SU-DHL-6 (cell line): ENCODE measurements around the gene ARID5A.

ENCODE experiments used
- H2AFZ ChIP-seq: fragments of 200-600 bp; sonication (generic); 2 replicates; pipeline ENCODE4 v1.6.1; 2014; ENCODE audit warnings: low read depth, mild to moderate bottlenecking, moderate library complexity, mixed read lengths, antibody characterized with exemption, low read length; ENCODE audit not compliant: severe bottlenecking
- H3F3A ChIP-seq: fragments of 200-600 bp; shearing (Covaris generic); 2 replicates; pipeline ENCODE4 v1.6.0; 2016; ENCODE audit warnings: antibody characterized with exemption, mild to moderate bottlenecking; ENCODE audit not compliant: insufficient read depth
- H3K27ac ChIP-seq: fragments of 200-600 bp; sonication (generic); 2 replicates; pipeline ENCODE4 v1.5.1; 2016; ENCODE audit warnings: low read depth, mild to moderate bottlenecking, low read length, moderate library complexity, mixed read lengths
- H3K27me3 ChIP-seq: fragments of 200-600 bp; sonication (generic), shearing (Covaris generic); 2 replicates; pipeline ENCODE4 v1.6.0; 2014; ENCODE audit warnings: mild to moderate bottlenecking, low read length
- H3K36me3 ChIP-seq: fragments of 200-600 bp; sonication (generic); 2 replicates; pipeline ENCODE4 v1.6.1; 2014; ENCODE audit warnings: mild to moderate bottlenecking, low read length, mixed read lengths
- H3K4me2 ChIP-seq: fragments of 300-600, 200-600 bp; shearing (Covaris generic), sonication (generic); 2 replicates; pipeline ENCODE4 v1.6.0; 2014; ENCODE audit warnings: low read length, low read depth, mild to moderate bottlenecking; ENCODE audit not compliant: poor library complexity, severe bottlenecking
- H3K4me3 ChIP-seq: fragments of 200-600 bp; sonication (generic); 2 replicates; pipeline ENCODE4 v1.5.1; 2014; ENCODE audit warnings: antibody characterized with exemption, low read length, mild to moderate bottlenecking, mixed read lengths; ENCODE audit not compliant: insufficient read depth, poor library complexity, severe bottlenecking
- H3K79me2 ChIP-seq: fragments of 200-600 bp; sonication (generic); 2 replicates; pipeline ENCODE4 v1.6.1; 2014; ENCODE audit warnings: mild to moderate bottlenecking, low read length, moderate library complexity; ENCODE audit not compliant: insufficient read depth
- H3K9ac ChIP-seq: fragments of 200-600 bp; sonication (generic); 2 replicates; pipeline ENCODE4 v1.7.0; 2014; ENCODE audit warnings: mild to moderate bottlenecking, low read length
- H3K9me2 ChIP-seq: fragments of 200-600 bp; sonication (generic); replicated peaks from 2 replicates; pipeline ENCODE4 v1.6.1; 2014; ENCODE audit warnings: low read length; ENCODE audit not compliant: insufficient read depth
- H3K9me3 ChIP-seq: fragments of 200-600 bp; sonication (generic); 2 replicates; pipeline ENCODE4 v1.6.1; 2014; ENCODE audit warnings: low read length, mixed read lengths; ENCODE audit not compliant: insufficient read depth
- H4K20me1 ChIP-seq: fragments of 200-600 bp; sonication (generic); 2 replicates; pipeline ENCODE4 v1.6.1; 2014; ENCODE audit warnings: low read depth, mild to moderate bottlenecking, antibody characterized with exemption, low read length, moderate library complexity, mixed read lengths
- EZH2phosphoT487 ChIP-seq: fragments of 200-600 bp; sonication (generic), shearing (Covaris generic); conservative IDR thresholded peaks from 2 replicates; pipeline ENCODE4 v1.6.1; 2018; ENCODE audit warnings: mild to moderate bottlenecking, antibody characterized with exemption, low read length, moderate library complexity, mixed read lengths
- TF ChIP-seq, protein P1 (sequence below): fragments of 200-600 bp; sonication (generic); IDR thresholded peaks from one replicate; pipeline ENCODE4 v1.5.1; 2017; ENCODE audit warnings: antibody characterized with exemption, mild to moderate bottlenecking, low read length, moderate library complexity; ENCODE audit not compliant: insufficient read depth, poor library complexity, severe bottlenecking

Gene ARID5A

GRCh38 chr2:96511851-96512250, 24.7 kb upstream of the ARID5A start:
- H3K27me3 ChIP-seq, result peaks cover 4% of the 10 kb centered on the region
- no peak overlapping the region for H3K4me2 ChIP-seq
- no peaks in the 10 kb centered on the region for H3K79me2 ChIP-seq
- no peaks in the 10 kb centered on the region for H3K36me3 ChIP-seq
- H3K27ac ChIP-seq, result no peak overlapping the region
- H3K9ac ChIP-seq, result no peak overlapping the region
- no peak overlapping the region for H2AFZ ChIP-seq
- H3F3A ChIP-seq, result no peaks in the 10 kb centered on the region
- H3K9me2 ChIP-seq, result no peaks in the 10 kb centered on the region
- H3K4me3 ChIP-seq, result no peak overlapping the region
- no peaks in the 10 kb centered on the region for H3K9me3 ChIP-seq
- no peak for TF ChIP-seq EZH2phosphoT487
- TF ChIP-seq, protein P1, sequence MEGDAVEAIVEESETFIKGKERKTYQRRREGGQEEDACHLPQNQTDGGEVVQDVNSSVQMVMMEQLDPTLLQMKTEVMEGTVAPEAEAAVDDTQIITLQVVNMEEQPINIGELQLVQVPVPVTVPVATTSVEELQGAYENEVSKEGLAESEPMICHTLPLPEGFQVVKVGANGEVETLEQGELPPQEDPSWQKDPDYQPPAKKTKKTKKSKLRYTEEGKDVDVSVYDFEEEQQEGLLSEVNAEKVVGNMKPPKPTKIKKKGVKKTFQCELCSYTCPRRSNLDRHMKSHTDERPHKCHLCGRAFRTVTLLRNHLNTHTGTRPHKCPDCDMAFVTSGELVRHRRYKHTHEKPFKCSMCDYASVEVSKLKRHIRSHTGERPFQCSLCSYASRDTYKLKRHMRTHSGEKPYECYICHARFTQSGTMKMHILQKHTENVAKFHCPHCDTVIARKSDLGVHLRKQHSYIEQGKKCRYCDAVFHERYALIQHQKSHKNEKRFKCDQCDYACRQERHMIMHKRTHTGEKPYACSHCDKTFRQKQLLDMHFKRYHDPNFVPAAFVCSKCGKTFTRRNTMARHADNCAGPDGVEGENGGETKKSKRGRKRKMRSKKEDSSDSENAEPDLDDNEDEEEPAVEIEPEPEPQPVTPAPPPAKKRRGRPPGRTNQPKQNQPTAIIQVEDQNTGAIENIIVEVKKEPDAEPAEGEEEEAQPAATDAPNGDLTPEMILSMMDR, result no peak
- no peaks in the 10 kb centered on the region for H4K20me1 ChIP-seq

GRCh38 chr2:96512341-96512740, 24.2 kb upstream of the ARID5A start:
- Histone ChIP-seq H3K9me3 (peaks cover 4% of the 10 kb centered on the region; the same call in 1 of the 2 replicates), H3K9me2 (no peaks in the 10 kb centered on the region), H3K27ac (no peak overlapping the region), H3K79me2 (no peaks in the 10 kb centered on the region), H2AFZ (no peak overlapping the region), H3K4me2 (no peak overlapping the region), H4K20me1 (no peaks in the 10 kb centered on the region), H3K9ac (no peak overlapping the region), H3K4me3 (no peak overlapping the region), H3K36me3 (no peaks in the 10 kb centered on the region), H3K27me3 (peaks cover 4% of the 10 kb centered on the region), H3F3A (no peaks in the 10 kb centered on the region)
- no peak for TF ChIP-seq EZH2phosphoT487
- TF ChIP-seq, protein P1, result no peak

- TF ChIP-seq EZH2phosphoT487, result no peak
- Histone ChIP-seq H3K27ac (no peak overlapping the region), H3F3A (no peaks in the 10 kb centered on the region), H3K4me2 (no peak overlapping the region), H3K4me3 (no peak overlapping the region), H3K79me2 (no peaks in the 10 kb centered on the region), H3K36me3 (no peaks in the 10 kb centered on the region), H3K9me3 (peaks cover 4% of the 10 kb centered on the region; the same call in 1 of the 2 replicates), H3K9ac (no peak overlapping the region), H2AFZ (no peak overlapping the region), H4K20me1 (no peaks in the 10 kb centered on the region), H3K27me3 (peaks cover 4% of the 10 kb centered on the region), H3K9me2 (no peaks in the 10 kb centered on the region)
Measured at GRCh38 chr2:96514521-96514920, 22.0 kb upstream of the ARID5A start.

- no peak overlapping the region for H3K9ac ChIP-seq
- H3K79me2 ChIP-seq, result no peaks in the 10 kb centered on the region
- H3F3A ChIP-seq, result no peaks in the 10 kb centered on the region
- TF ChIP-seq EZH2phosphoT487, result no peak
- TF ChIP-seq, protein P1, result no peak
- no peaks in the 10 kb centered on the region for H3K9me2 ChIP-seq
- no peak overlapping the region for H3K4me2 ChIP-seq
- peaks cover 4% of the 10 kb centered on the region; the same call in 1 of the 2 replicates for H3K9me3 ChIP-seq
- H3K27ac ChIP-seq, result no peak overlapping the region
- no peak overlapping the region for H3K4me3 ChIP-seq
- peaks cover 4% of the 10 kb centered on the region for H3K27me3 ChIP-seq
- no peak overlapping the region for H2AFZ ChIP-seq
- no peaks in the 10 kb centered on the region for H4K20me1 ChIP-seq
- H3K36me3 ChIP-seq, result no peaks in the 10 kb centered on the region
Measured at GRCh38 chr2:96517079-96517478, 19.5 kb upstream of the ARID5A start.
